GM12874 (cell line): Measurements from ENCODE around the gene TMEM270.

Experiments used
- CTCF ChIP-seq: IDR thresholded peaks from 2 replicates; pipeline ENCODE4 v1.5.1; 2011; ENCODE audit warnings: low read depth, mild to moderate bottlenecking, control low read depth, low read length, moderate library complexity; ENCODE audit not compliant: insufficient read depth

The TMEM270 gene

GRCh38 chr7:73834626-73835191, 26.2 kb upstream of the TMEM270 start:
- TF ChIP-seq CTCF = no peak

GRCh38 chr7:73838642-73839041, 22.3 kb upstream of the TMEM270 start:
- no peak for TF ChIP-seq CTCF

GRCh38 chr7:73839290-73839689, 21.7 kb upstream of the TMEM270 start:
- no peak for TF ChIP-seq CTCF

- peak; percentile 29; the same call in 1 of the 2 replicates for TF ChIP-seq CTCF
These were observed 20.9 kb upstream of the TMEM270 start for GRCh38 chr7:73839743-73840714.

GRCh38 chr7:73840715-73841379, 20.1 kb upstream of the TMEM270 start:
- no peak for TF ChIP-seq CTCF

- TF ChIP-seq CTCF = no peak
These were observed 19.3 kb upstream of the TMEM270 start for GRCh38 chr7:73841689-73842066.
